SW 1271 (cell line): ENCODE results near the gene UNC5C.

Source experiments
- DNase-seq, 2 experiments: peaks; one replicate each; lab custom pipeline; 2025; lab: John Stamatoyannopoulos, UW

The UNC5C gene

GRCh38 chr4:95343235-95343634 lies 205.5 kb downstream of the UNC5C start:
- no peak for DNase-seq

- no peak for DNase-seq
Observed at GRCh38 chr4:95340191-95340590, 208.6 kb downstream of the UNC5C start.

- no peak for DNase-seq
Observed at GRCh38 chr4:95325665-95326064, 223.1 kb downstream of the UNC5C start.

GRCh38 chr4:95319169-95319568 lies 229.6 kb downstream of the UNC5C start:
- no peak for DNase-seq

- DNase-seq, result no peak
Observed at GRCh38 chr4:95318483-95318882, 230.3 kb downstream of the UNC5C start.

- DNase-seq, result no peak
Observed at GRCh38 chr4:95318044-95318443, 230.7 kb downstream of the UNC5C start.

- DNase-seq, result no peak
Observed at GRCh38 chr4:95317085-95317793, 231.5 kb downstream of the UNC5C start.

- DNase-seq, result no peak
Observed at GRCh38 chr4:95314573-95314972, 234.2 kb downstream of the UNC5C start.

GRCh38 chr4:95304898-95305297 lies 243.9 kb downstream of the UNC5C start:
- no peak for DNase-seq

GRCh38 chr4:95300304-95300703 lies 248.5 kb downstream of the UNC5C start:
- no peak for DNase-seq

GRCh38 chr4:95296052-95296451 lies 252.7 kb downstream of the UNC5C start:
- no peak for DNase-seq

GRCh38 chr4:95295157-95295556 lies 253.6 kb downstream of the UNC5C start:
- DNase-seq, result no peak

- no peak for DNase-seq
Observed at GRCh38 chr4:95294321-95294720, 254.5 kb downstream of the UNC5C start.

GRCh38 chr4:95293014-95293413 lies 255.8 kb downstream of the UNC5C start:
- no peak for DNase-seq

- no peak for DNase-seq
Observed at GRCh38 chr4:95290702-95291101, 258.1 kb downstream of the UNC5C start.

GRCh38 chr4:95289028-95289634 lies 259.6 kb downstream of the UNC5C start:
- DNase-seq, result no peak

GRCh38 chr4:95288552-95288951 lies 260.2 kb downstream of the UNC5C start:
- DNase-seq, result no peak

GRCh38 chr4:95285797-95286196 lies 263.0 kb downstream of the UNC5C start:
- no peak for DNase-seq

- DNase-seq, result no peak
Observed at GRCh38 chr4:95284655-95285054, 264.1 kb downstream of the UNC5C start.

GRCh38 chr4:95283320-95283719 lies 265.5 kb downstream of the UNC5C start:
- DNase-seq, result no peak

- DNase-seq, result no peak
Observed at GRCh38 chr4:95272797-95273196, 276.0 kb downstream of the UNC5C start.

- DNase-seq, result no peak
Observed at GRCh38 chr4:95272036-95272435, 276.7 kb downstream of the UNC5C start.

GRCh38 chr4:95268819-95269565 lies 279.8 kb downstream of the UNC5C start:
- DNase-seq, result no peak
